Suprapubic skin (tissue), 4 donors: Measurements from ENCODE around the gene STX1A. TPM values are rescaled to one million over a fixed set of nuclear protein-coding genes. Genes with fewer than 3 reads are reported as not detected.
"Not testable (repeated sequence)": the region's sequence is repeated elsewhere in the genome, so short reads cannot be mapped to it uniquely, and the experiment has no call there.

ENCODE experiments used
- DNase-seq, 2 donors: peaks; one replicate each; pipeline ENCODE4 v3.0.0-alpha.2; 2019; ENCODE audit warnings: low spot score in 2 of 2
- H3K27ac ChIP-seq: fragments of 200-600 bp; sonication (generic); one replicate; pipeline ENCODE4 v1.5.1; 2019
- H3K27me3 ChIP-seq: fragments of 200-600 bp; sonication (generic); one replicate; pipeline ENCODE4 v1.5.1; 2019
- H3K36me3 ChIP-seq: fragments of 200-600 bp; sonication (generic); one replicate; pipeline ENCODE4 v1.5.1; 2019
- H3K4me1 ChIP-seq: fragments of 200-600 bp; sonication (generic); one replicate; pipeline ENCODE4 v1.5.1; 2019
- H3K4me3 ChIP-seq: fragments of 200-600 bp; sonication (generic); one replicate; pipeline ENCODE4 v1.5.1; 2019; ENCODE audit warnings: mild to moderate bottlenecking
- H3K9me3 ChIP-seq: fragments of 200-600 bp; sonication (generic); one replicate; pipeline ENCODE4 v1.5.1; 2019
- CTCF ChIP-seq, 2 donors: fragments of 200-600 bp in 1 of 2; fragments of 450-650 bp in 1 of 2; sonication (generic) in 1 of 2; IDR thresholded peaks; one replicate each; pipeline ENCODE4 v1.5.1; 2016 to 2019; ENCODE audit warnings: antibody characterized with exemption in 2 of 2, mild to moderate bottlenecking in 1 of 2, moderate library complexity in 1 of 2
- EP300 ChIP-seq: sonication (generic); formaldehyde crosslinking; IDR thresholded peaks from one replicate; pipeline ENCODE4 v1.6.1; 2017; ENCODE audit warnings: antibody characterized with exemption
- POLR2A ChIP-seq, 2 donors: fragments of 450-650 bp; IDR thresholded peaks; one replicate each; pipeline ENCODE4 v1.6.1; 2017; ENCODE audit warnings: antibody characterized with exemption in 2 of 2, mild to moderate bottlenecking in 2 of 2, moderate library complexity in 2 of 2
- POLR2AphosphoS5 ChIP-seq, 3 donors: sonication (generic); formaldehyde crosslinking; IDR thresholded peaks; one replicate each; pipeline ENCODE4 v1.6.1; 2017; ENCODE audit warnings: antibody characterized with exemption in 3 of 3
- WGBS: methylation state at CpG from one replicate; pipeline ENCODE4 v1.1.5; 2018; 5-methylcytosine and 5-hydroxymethylcytosine counted together
- total RNA-seq, 4 donors: library from RNA; depleted of rRNA; stranded (reverse); fragments of >200 nt; gene quantifications; one replicate each; pipeline ENCODE4 v1.1.0, GENCODE V29; 2016

STX1A gene
- total RNA-seq, 4 donors from 2014 or later = 3.3 to 6.0 (median 4.3) TPM

DNA sequence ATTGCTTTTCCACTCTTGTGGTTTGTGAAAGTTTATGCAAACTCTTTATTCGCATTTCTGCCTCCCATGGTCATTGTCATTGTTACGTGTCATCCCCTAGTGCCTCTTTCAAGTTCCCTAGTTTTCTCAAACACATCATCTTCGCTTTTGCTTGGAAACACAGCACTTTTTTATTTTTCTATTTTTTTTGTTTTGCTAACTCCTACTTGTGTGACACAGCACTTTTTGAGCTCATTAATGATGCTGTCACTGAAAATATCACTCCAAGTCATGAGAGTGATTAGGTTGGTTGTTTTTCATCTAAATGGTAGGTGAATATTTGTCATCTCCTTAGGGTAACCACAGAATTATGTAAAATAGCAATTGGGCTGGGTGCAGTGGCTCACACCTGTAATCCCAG lies 8.5 kb upstream of the STX1A start:
- no peak overlapping the region for H3K4me3 ChIP-seq
- H3K27ac ChIP-seq = no peak overlapping the region
- peaks cover 5% of the 10 kb centered on the region for H3K27me3 ChIP-seq
- H3K9me3 ChIP-seq = no peaks in the 10 kb centered on the region
- no peak for DNase-seq
- no peaks in the 10 kb centered on the region for H3K36me3 ChIP-seq
- H3K4me1 ChIP-seq = no peaks in the 10 kb centered on the region
- TF ChIP-seq CTCF (IDR thresholded peaks at IDR 0.05) = no peak
- no peak for TF ChIP-seq EP300
- TF ChIP-seq POLR2AphosphoS5 (IDR thresholded peaks at IDR 0.05) = no peak
- TF ChIP-seq POLR2A (IDR thresholded peaks at IDR 0.05) = no peak
- WGBS = 75% methylated on average over 3 of the region's 3 CpGs

GRCh38 chr7:73726083-73726466 lies 6.6 kb upstream of the STX1A start:
- WGBS = 55% methylated on average over 1 of the region's 1 CpG
- Histone ChIP-seq H3K4me1 (peaks cover 6% of the 10 kb centered on the region), H3K27ac (no peak overlapping the region), H3K9me3 (no peaks in the 10 kb centered on the region), H3K27me3 (peaks cover 5% of the 10 kb centered on the region), H3K36me3 (no peaks in the 10 kb centered on the region), H3K4me3 (no peak overlapping the region)
- no peak for DNase-seq
- TF ChIP-seq CTCF (IDR thresholded peaks at IDR 0.05) = no peak

DNA sequence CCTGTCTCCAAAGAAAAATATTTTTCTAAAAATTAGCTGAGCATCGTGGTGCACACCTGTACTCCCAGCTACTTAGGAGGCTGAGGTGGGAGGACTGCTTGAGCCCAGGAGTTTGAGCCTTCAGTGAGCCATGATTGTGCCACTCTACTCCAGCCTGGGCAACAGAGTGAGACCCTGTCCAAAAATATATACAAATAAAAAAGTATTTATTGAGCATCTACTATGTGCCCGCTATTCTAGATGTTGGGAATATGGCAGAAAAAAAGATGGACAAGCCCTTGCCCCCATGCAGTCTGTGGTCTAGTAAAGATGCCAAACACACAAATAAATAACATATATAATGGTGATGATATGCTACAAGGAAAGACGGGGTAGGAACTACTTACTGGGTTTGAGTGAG lies 4.3 kb upstream of the STX1A start:
- no peak for TF ChIP-seq EP300
- no peak for TF ChIP-seq POLR2AphosphoS5 (IDR thresholded peaks at IDR 0.05)
- no peak for TF ChIP-seq CTCF (IDR thresholded peaks at IDR 0.05)
- TF ChIP-seq POLR2A (IDR thresholded peaks at IDR 0.05) = no peak
- H3K36me3 ChIP-seq = no peaks in the 10 kb centered on the region
- H3K9me3 ChIP-seq = no peaks in the 10 kb centered on the region
- no peak overlapping the region for H3K27ac ChIP-seq
- H3K27me3 ChIP-seq = peaks cover 5% of the 10 kb centered on the region
- H3K4me3 ChIP-seq = no peak overlapping the region
- 88% methylated on average over 3 of the region's 3 CpGs for WGBS
- DNase-seq = no peak
- peaks cover 16% of the 10 kb centered on the region for H3K4me1 ChIP-seq

DNA sequence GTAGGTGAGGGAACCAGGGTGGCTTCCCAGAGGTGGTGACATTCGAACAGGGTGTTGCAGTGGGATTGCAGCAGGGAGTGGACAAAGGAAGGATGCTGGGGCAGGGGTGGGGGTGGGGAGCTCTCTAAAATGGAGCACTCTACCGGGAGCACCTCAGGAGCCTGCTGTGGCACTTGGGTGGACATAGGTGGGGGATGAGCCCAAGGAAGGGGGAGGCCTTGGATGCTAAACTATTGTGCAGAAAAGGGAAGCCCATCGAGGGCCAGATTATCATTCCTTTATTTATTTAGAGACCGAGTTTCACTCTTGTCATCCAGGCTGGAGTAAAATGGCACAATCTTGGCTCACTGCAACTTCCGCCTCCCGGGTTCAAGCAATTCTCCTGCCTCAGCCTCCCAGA lies 3.3 kb upstream of the STX1A start:
- H3K27me3 ChIP-seq = peaks cover 5% of the 10 kb centered on the region
- 91% methylated on average over 5 of the region's 6 CpGs for WGBS
- H3K27ac ChIP-seq = no peak overlapping the region
- no peak overlapping the region for H3K4me3 ChIP-seq
- no peaks in the 10 kb centered on the region for H3K36me3 ChIP-seq
- no peaks in the 10 kb centered on the region for H3K9me3 ChIP-seq
- TF ChIP-seq POLR2A (IDR thresholded peaks at IDR 0.05) (no peak), CTCF (IDR thresholded peaks at IDR 0.05) (no peak), POLR2AphosphoS5 (IDR thresholded peaks at IDR 0.05) (no peak), EP300 (no peak)
- peaks cover 27% of the 10 kb centered on the region for H3K4me1 ChIP-seq
- no peak for DNase-seq

GRCh38 chr7:73722182-73722581 lies 2.7 kb upstream of the STX1A start:
- H3K27me3 ChIP-seq, H3K36me3 ChIP-seq, H3K9me3 ChIP-seq, H3K27ac ChIP-seq, H3K4me3 ChIP-seq, DNase-seq: not testable (repeated sequence)
- WGBS = 68% methylated on average over 4 of the region's 4 CpGs
- H3K4me1 ChIP-seq = peaks cover 31% of the 10 kb centered on the region

DNA sequence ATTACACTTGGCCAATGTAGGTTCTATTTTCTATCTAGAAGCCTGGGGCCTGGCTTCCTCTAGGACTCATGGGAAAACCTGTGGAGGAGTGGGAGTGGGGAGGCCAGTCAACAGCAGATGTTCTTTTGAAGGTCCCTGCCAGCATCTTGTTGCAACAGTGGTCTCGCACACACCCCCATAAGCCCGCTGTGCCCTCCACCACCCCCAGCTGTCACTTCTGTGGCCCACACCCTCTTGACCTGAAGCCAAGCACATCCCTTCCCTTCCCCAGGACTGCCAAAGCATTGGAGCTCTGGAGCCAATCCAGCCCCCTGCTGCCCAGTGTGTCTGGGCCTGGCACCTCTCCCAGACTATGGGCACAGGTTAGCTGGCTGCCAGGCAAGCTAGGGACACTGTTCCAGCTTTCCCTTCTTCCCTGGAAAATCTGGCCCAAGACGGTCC lies 1.9 kb upstream of the STX1A start:
- peaks cover 1% of the 10 kb centered on the region for H3K27me3 ChIP-seq
- DNase-seq = no peak
- H3K27ac ChIP-seq = no peak overlapping the region
- no peak overlapping the region for H3K4me3 ChIP-seq
- H3K9me3 ChIP-seq = no peaks in the 10 kb centered on the region
- TF ChIP-seq EP300 = no peak
- no peak for TF ChIP-seq CTCF (IDR thresholded peaks at IDR 0.05)
- TF ChIP-seq POLR2AphosphoS5 (IDR thresholded peaks at IDR 0.05) = no peak
- TF ChIP-seq POLR2A (IDR thresholded peaks at IDR 0.05) = no peak
- peaks cover 31% of the 10 kb centered on the region for H3K4me1 ChIP-seq
- no peaks in the 10 kb centered on the region for H3K36me3 ChIP-seq
- whole genome bisulfite sequencing = 41% methylated on average over 3 of the region's 3 CpGs

- peaks cover 31% of the 10 kb centered on the region for H3K4me1 ChIP-seq
- H3K36me3 ChIP-seq, H3K4me3 ChIP-seq, H3K27ac ChIP-seq, DNase-seq, H3K27me3 ChIP-seq, H3K9me3 ChIP-seq: not testable (repeated sequence)
- 96% methylated on average over 9 of the region's 9 CpGs for WGBS
These were observed 974 bp upstream of the STX1A start for GRCh38 chr7:73720443-73720842.
